Kidney glomerular epithelial cell (primary cell): ENCODE data around the gene ZNF683.
"Not testable (repeated sequence)": the region's sequence is repeated elsewhere in the genome, so short reads cannot be mapped to it uniquely, and the experiment has no call there.

Experiments used
- DNase-seq: peaks from one replicate; lab custom pipeline; 2025; lab: John Stamatoyannopoulos, UW

Gene ZNF683

DNA sequence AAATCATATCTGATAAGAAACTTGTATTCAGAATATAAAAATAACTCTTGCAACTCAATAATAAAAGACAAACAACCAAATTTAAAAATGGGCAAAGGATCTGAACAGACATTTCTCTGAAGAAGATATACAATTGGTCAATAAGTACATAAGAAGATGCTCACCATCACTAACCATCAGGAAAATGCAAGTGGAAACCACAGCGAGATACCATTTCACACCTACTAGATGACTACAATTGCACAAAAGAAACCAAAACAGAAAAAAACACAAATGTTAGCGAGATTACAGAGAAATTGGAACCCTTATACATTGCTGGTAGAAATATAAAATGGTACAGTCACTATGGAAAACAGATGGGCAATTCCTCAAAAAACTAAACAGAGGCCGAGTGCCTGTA is 11.5 kb upstream of the ZNF683 start:
- DNase-seq = no peak

- no peak for DNase-seq
Measured at GRCh38 chr1:26378879-26379251, 6.3 kb upstream of the ZNF683 start.

DNA sequence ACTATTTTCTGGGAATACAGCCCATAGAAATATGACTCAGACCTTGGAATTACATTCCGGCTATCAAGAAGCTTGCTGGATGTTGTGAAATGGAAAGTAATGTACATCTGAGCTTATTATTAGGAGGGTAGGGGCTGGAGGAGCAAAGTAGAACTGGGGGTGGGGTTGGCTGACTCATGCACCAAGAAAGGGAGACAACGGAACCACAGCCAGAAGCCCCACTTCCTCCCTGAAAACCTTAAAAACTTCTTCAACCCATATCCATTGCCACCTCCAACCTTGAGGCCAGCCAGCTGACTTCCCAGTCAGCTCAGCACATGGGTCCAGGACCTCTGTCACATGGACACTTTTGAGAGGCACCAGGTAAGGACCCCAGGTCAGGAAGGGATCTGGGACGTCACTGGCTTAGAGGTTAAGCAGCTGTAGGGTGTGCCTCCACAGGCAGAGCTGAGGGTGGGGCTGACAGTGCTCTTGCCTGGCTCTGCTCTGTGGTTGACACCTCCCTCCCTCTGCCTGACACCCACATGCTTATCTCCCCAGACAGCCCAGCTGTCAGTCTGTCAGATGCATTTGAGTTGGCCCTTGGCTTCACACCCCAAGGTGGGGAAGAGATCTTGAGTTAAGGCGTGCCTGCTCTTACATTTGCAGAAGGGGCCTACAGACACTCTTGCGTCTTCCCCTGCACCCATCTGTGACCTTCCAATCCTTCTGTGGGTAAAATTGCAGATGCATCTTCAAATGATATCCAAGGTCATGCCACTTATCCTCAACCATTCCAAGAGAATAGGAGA is 5.7 kb upstream of the ZNF683 start:
- DNase-seq = peak; percentile 68

- no peak for DNase-seq
Measured at GRCh38 chr1:26376050-26376449, 3.5 kb upstream of the ZNF683 start.

DNA sequence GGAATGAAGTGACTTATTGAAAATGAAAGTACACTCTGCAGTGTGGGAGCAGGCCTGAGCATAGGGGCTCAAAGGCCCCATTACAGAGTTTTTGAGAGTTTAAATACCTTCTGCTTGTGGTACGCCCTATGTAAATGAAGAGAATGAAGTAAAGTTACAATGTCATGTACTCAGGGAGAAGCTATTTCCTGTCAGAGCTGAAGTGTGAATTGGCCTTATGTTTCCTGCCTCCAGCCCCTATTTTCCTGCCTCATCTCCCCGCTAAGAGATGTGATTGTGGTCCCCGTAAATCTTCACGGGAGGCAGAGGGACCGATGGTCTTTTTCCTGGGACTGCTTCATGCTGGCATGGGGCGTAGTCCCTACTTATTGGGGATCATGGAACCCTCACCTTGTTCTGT is 2.5 kb upstream of the ZNF683 start:
- no peak for DNase-seq

- DNase-seq = not testable (repeated sequence)
Measured at GRCh38 chr1:26374361-26374760, 1.8 kb upstream of the ZNF683 start.

DNA sequence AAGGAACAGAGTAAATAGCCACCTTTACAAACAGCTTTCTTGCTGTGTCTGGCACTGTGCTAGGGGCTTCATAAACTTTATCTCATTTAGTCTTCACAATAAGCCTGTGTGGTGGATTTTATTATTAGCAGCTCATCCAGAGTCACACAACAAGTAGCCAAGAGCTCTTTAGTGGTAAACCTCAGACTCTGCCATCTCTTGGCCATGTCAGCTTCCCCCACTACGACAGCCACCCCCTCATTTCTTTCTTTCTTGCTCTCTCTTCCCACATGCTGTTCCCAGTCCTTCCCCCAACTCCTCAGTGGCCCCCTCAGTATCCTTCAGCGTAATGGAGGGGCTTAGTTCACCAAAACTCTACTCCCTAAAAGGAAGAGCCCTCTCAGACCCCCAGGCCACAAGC is 1.2 kb upstream of the ZNF683 start:
- DNase-seq = no peak

DNA sequence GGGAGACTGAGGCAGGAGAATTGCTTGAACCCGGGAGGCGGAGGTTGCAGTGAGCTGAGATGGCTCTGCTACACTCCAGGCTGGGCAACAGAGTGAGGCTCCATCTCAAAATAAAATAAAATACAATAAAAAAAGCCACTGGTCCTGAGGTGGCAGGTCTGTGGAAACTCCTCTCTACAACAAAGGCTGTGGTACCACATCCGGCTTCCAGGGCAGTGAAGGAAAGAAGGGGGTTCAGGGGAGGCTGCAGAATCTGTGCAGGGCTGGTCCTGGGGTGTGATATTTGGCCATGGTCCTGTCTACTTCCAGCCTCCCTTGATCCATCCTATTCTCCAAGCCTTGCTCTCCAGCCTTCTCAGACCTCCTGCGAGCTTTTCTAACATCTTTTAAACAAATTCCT is 731 bp upstream of the ZNF683 start:
- no peak for DNase-seq

- DNase-seq = no peak
Measured at GRCh38 chr1:26372039-26372438, 511 bp downstream of the ZNF683 start.

- DNase-seq = no peak
Measured at GRCh38 chr1:26370591-26371382, 1.8 kb downstream of the ZNF683 start.

DNA sequence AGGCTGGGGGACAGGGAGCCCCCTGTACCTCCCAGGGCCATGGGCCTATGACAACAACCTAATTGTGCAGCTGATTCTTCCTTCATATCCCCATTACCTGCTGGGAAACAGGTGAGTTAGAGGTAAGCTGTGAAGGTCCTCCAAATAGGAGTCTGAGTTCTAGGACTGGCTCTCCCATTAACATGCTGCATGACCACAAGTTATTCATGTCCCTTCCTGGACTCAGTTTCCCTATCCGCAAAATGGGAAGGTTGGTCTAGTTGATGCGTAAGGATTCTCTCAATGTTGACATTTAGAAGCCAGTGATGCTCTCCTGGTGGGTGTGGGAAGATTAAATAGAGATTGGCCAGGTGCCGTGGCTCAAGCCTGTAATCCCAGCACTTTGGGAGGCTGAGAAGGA is 4.1 kb downstream of the ZNF683 start:
- no peak for DNase-seq

GRCh38 chr1:26368006-26368405 is 4.5 kb downstream of the ZNF683 start:
- no peak for DNase-seq

DNA sequence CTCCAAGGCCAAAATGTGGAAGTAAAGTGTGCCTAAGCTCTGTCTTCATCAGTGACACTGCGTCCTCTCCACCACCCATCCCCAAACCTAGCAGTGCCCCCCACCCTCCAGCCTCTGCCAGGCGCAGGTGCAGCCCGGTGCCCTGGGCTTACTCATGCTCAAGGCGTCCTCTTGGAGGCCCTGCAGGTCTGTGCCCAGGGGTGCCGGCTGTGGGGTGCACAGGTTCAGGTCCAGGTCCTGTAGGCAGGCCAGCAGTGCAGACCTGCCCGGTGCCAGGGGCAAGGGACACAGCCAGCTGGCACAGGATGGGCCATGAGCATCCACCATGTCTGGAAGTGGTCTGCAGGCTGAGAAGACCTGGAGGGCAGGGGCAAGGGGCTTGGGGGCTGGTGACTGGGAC is 5.1 kb downstream of the ZNF683 start:
- DNase-seq = no peak

DNA sequence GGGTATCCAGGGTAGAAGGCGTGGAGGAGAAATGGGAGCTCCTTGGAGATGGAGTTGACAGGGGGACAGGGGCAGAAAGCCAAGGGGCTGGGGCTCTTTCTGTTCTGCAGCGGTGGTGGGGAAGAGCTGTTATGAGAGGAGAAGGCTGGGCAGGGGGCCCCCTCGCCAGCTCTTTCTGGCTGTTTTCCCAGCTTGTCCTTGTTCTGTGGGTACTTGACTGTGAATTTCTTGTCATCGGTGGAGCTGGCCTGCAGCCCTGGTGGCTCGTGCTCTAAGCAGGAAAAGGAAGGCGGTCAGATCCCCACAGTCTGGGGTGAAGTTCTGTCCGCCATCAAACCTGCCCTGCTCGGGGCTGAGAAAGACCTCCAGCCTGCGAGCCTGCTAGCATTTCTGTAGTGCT is 7.6 kb downstream of the ZNF683 start:
- DNase-seq = no peak

GRCh38 chr1:26363549-26364448 is 8.8 kb downstream of the ZNF683 start:
- peak; percentile 69 for DNase-seq

GRCh38 chr1:26362331-26362730 is 10.2 kb downstream of the ZNF683 start:
- DNase-seq = no peak

- DNase-seq = no peak
Measured at GRCh38 chr1:26361605-26362122, 10.9 kb downstream of the ZNF683 start.

DNA sequence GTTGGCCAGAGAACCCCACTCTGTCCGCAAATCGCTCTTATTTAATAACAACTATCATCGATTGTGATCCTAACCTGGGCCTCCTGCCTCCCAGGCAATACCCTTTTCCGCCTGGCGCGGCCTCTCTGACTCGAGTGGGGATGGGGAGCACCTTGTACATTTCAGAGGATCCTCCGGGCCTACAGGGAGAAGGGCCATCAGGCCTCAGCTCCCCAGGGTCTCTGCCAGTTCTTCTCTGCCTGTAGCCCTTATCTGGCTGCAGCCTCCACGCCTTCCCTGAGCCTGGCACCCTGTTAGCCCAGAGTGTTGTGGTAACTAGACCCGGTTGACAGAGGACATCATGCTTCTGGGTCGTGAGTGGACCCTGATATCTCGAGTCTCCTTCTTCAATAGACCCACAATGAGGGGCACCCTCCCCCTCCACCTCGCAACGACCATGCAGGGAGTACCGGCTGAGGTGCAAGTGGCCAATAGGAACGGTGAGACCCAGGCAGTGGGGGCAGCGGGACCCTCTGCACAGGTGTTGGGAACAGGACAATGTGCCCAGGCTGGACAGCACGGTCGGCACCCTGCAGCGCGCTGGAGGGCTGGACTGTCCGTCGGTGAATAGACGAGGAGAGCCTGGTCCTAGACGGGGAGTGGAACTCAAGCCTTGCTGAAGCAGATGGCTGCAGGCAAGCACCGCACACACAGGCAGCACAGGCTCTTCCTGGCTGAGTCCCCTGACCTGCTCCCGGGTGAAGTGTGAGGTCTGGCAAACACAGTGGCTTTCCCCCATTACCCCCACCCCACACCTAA is 11.5 kb downstream of the ZNF683 start:
- DNase-seq = no peak

DNA sequence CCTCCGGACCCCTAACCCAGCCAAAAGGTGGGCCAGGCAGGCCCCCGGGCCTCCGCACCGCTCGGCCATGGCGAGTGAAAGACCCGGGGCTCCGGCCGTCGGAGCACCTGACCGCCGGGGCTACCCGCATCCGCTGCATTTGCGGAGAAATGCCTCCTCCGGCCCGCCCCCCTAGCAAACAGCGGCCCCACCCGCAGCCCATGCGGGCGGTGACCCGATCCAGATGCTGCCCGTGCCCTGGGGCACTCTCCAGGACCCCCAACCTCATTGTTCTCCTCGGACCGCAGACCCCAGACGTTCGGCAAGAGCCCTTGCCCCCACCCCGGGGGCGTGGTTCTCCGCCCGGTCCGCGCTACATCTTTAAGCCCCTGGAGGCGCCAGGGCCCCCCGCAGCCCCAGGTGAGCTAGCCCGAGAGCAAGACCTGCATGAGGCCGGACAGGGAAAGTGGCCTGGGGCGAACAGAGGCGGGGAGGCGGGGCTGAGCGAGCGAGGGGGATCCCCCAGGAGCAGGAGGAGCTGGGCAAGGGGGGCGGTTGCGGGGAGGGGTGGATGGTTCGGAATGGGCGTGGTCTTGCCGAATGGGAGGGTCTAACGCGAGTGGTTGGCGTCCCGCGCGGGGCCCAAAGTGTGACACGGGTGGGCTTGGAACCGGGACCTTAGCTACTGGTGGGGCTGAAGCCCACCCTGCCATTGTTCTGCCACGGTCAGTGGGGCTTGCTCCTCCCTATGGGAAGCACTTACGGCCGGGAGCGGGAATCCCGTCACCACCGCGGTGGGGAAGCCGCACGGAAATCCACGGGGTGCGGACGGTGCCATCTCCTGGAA is 12.4 kb downstream of the ZNF683 start:
- no peak for DNase-seq
